HCT116 (cell line): Measurements from ENCODE around the gene ADAMTS14.

ENCODE experiments used
- CTCF ChIP-seq, 3 experiments: fragments of 200-600 bp in 1 of 3; sonication (generic) in 1 of 3; IDR thresholded peaks in 2 of 3; conservative IDR thresholded peaks in 1 of 3; 2 replicates each; pipeline ENCODE4 v1.5.1; 2012 to 2017; ENCODE audit warnings: low read depth in 2 of 3, low read length in 2 of 3, antibody characterized with exemption in 1 of 3, borderline replicate concordance in 1 of 3, control low read depth in 1 of 3, mild to moderate bottlenecking in 1 of 3, mixed read lengths in 1 of 3, mixed run types in 1 of 3, moderate library complexity in 1 of 3; ENCODE audit not compliant: insufficient read depth in 1 of 3
- EZH2 ChIP-seq: fragments of 200-600 bp; sonication (generic); IDR thresholded peaks from 2 replicates; pipeline ENCODE4 v1.6.1; 2017; ENCODE audit warnings: antibody characterized with exemption, mixed run types
- JUND ChIP-seq: IDR thresholded peaks from 2 replicates; pipeline ENCODE4 v1.6.1; 2012
- POLR2A ChIP-seq: IDR thresholded peaks from 2 replicates; pipeline ENCODE4 v1.7.0; 2011; ENCODE audit warnings: borderline replicate concordance; ENCODE audit not compliant: insufficient read depth, insufficient read length; ENCODE audit errors: extremely low read depth
- ZBTB33 ChIP-seq: IDR thresholded peaks from 2 replicates; pipeline ENCODE4 v1.6.1; 2011; ENCODE audit warnings: mild to moderate bottlenecking, low read length, moderate library complexity; ENCODE audit not compliant: insufficient replicate concordance; ENCODE audit errors: extremely low read depth
- ZFX ChIP-seq: fragments of 450-650 bp; IDR thresholded peaks from 2 replicates; pipeline ENCODE4 v1.6.1; 2017

GRCh38 chr10:70675496-70676161 is 3.3 kb downstream of the ADAMTS14 start:
- TF ChIP-seq CTCF (IDR thresholded peaks at IDR 0.05 in 2 of 3, conservative IDR thresholded peaks at IDR 0.05 in 1 of 3; ENCODE audit: borderline replicate concordance in 1 of 3, insufficient read depth in 1 of 3, low read depth in 2 of 3, low read length in 2 of 3) (no peak), EZH2 (no peak), JUND (no peak), POLR2A (no peak), ZBTB33 (no peak), ZFX (no peak)
